ENCODE measurements around the gene COL12A1. TPM values are rescaled to one million over a fixed set of nuclear protein-coding genes. Genes with fewer than 3 reads are reported as not detected.

The COL12A1 gene
- total RNA-seq, 3 donors from 2014 or later (not counting 1 experiment from before 2014, with no cell fraction given): 0.25 TPM; not detected in 2

GRCh38 chr6:75128878-75129570 is 76.8 kb downstream of the COL12A1 start:
- H3K36me3 Mint-ChIP-seq: no peaks in the 10 kb centered on the region
- ATAC-seq: no peak
- H3K27ac Mint-ChIP-seq: no peak overlapping the region
- Histone ChIP-seq H3K27ac (ENCODE audit: low read length) (no peak overlapping the region), H3K4me1 (ENCODE audit: control insufficient read depth, insufficient read depth, low read length) (no peaks in the 10 kb centered on the region), H3K9me3 (ENCODE audit: control insufficient read depth, insufficient read depth, low read length) (no peaks in the 10 kb centered on the region), H3K36me3 (ENCODE audit: control insufficient read depth, insufficient read depth, low read length) (no peaks in the 10 kb centered on the region), H3K27me3 (ENCODE audit: control insufficient read depth, insufficient read depth, low read length) (no peaks in the 10 kb centered on the region), H3K4me3 (ENCODE audit: low read length) (no peak overlapping the region)
- intact Hi-C loops (cut with micrococcal nuclease): no loop called here
- no peaks in the 10 kb centered on the region for H3K4me1 Mint-ChIP-seq
- 82% methylated on average over 1 of the region's 3 CpGs for whole genome bisulfite sequencing (ENCODE audit: insufficient coverage)
- H3K9me3 Mint-ChIP-seq: peaks cover 0 to 3% of the 10 kb centered on the region in 2 donors
- no peak overlapping the region for H3K4me3 Mint-ChIP-seq
- no peak for DNase-seq
- no peak for TF ChIP-seq CTCF (IDR thresholded peaks at IDR 0.05)
- no peaks in the 10 kb centered on the region for H3K27me3 Mint-ChIP-seq (ENCODE audit: low read depth in 2 of 2)

GRCh38 chr6:75126518-75126917 is 79.3 kb downstream of the COL12A1 start:
- Histone ChIP-seq H3K27me3 (ENCODE audit: control insufficient read depth, insufficient read depth, low read length) (no peaks in the 10 kb centered on the region), H3K27ac (ENCODE audit: low read length) (no peak overlapping the region), H3K4me1 (ENCODE audit: control insufficient read depth, insufficient read depth, low read length) (no peaks in the 10 kb centered on the region), H3K36me3 (ENCODE audit: control insufficient read depth, insufficient read depth, low read length) (no peaks in the 10 kb centered on the region), H3K9me3 (ENCODE audit: control insufficient read depth, insufficient read depth, low read length) (no peaks in the 10 kb centered on the region), H3K4me3 (ENCODE audit: low read length) (no peak overlapping the region)
- DNase-seq: no peak
- intact Hi-C loops (cut with micrococcal nuclease): no loop called here
- Mint-ChIP-seq H3K4me1 (no peaks in the 10 kb centered on the region), H3K27ac (no peak overlapping the region), H3K9me3 (peaks cover 0 to 3% of the 10 kb centered on the region in 2 donors), H3K4me3 (no peak overlapping the region), H3K27me3 (ENCODE audit: low read depth in 2 of 2) (no peaks in the 10 kb centered on the region), H3K36me3 (no peaks in the 10 kb centered on the region)
- 86% methylated on average over 2 of the region's 2 CpGs for WGBS (ENCODE audit: insufficient coverage)
- TF ChIP-seq CTCF (IDR thresholded peaks at IDR 0.05): no peak
- ATAC-seq: no peak

- Mint-ChIP-seq H3K9me3 (peaks cover 0 to 3% of the 10 kb centered on the region in 2 donors), H3K4me1 (no peaks in the 10 kb centered on the region), H3K27ac (no peak overlapping the region), H3K36me3 (no peaks in the 10 kb centered on the region), H3K4me3 (no peak overlapping the region), H3K27me3 (ENCODE audit: low read depth in 2 of 2) (no peaks in the 10 kb centered on the region)
- no peak for ATAC-seq
- H3K9me3 ChIP-seq (ENCODE audit: control insufficient read depth, insufficient read depth, low read length): no peaks in the 10 kb centered on the region
- DNase-seq: no peak
- WGBS (ENCODE audit: insufficient coverage): no CpG with 5 or more reads among the region's 2 CpGs
- H3K4me1 ChIP-seq (ENCODE audit: control insufficient read depth, insufficient read depth, low read length): no peaks in the 10 kb centered on the region
- TF ChIP-seq CTCF (IDR thresholded peaks at IDR 0.05): no peak
- H3K27ac ChIP-seq (ENCODE audit: low read length): no peak overlapping the region
- no peaks in the 10 kb centered on the region for H3K36me3 ChIP-seq (ENCODE audit: control insufficient read depth, insufficient read depth, low read length)
- H3K4me3 ChIP-seq (ENCODE audit: low read length): no peak overlapping the region
- no peaks in the 10 kb centered on the region for H3K27me3 ChIP-seq (ENCODE audit: control insufficient read depth, insufficient read depth, low read length)
- intact Hi-C loops (cut with micrococcal nuclease): no loop called here
These were observed 80.9 kb downstream of the COL12A1 start for GRCh38 chr6:75124983-75125382.

GRCh38 chr6:75124085-75124484 is 81.8 kb downstream of the COL12A1 start:
- no peak for TF ChIP-seq CTCF (IDR thresholded peaks at IDR 0.05)
- H3K36me3 Mint-ChIP-seq: no peaks in the 10 kb centered on the region
- Histone ChIP-seq H3K4me1 (ENCODE audit: control insufficient read depth, insufficient read depth, low read length) (no peaks in the 10 kb centered on the region), H3K27me3 (ENCODE audit: control insufficient read depth, insufficient read depth, low read length) (no peaks in the 10 kb centered on the region), H3K9me3 (ENCODE audit: control insufficient read depth, insufficient read depth, low read length) (no peaks in the 10 kb centered on the region), H3K27ac (ENCODE audit: low read length) (no peak overlapping the region), H3K4me3 (ENCODE audit: low read length) (no peak overlapping the region), H3K36me3 (ENCODE audit: control insufficient read depth, insufficient read depth, low read length) (no peaks in the 10 kb centered on the region)
- ATAC-seq: no peak
- DNase-seq: no peak
- no peaks in the 10 kb centered on the region for H3K27me3 Mint-ChIP-seq (ENCODE audit: low read depth in 2 of 2)
- H3K27ac Mint-ChIP-seq: no peak overlapping the region
- no peak overlapping the region for H3K4me3 Mint-ChIP-seq
- intact Hi-C loops (cut with micrococcal nuclease): no loop called here
- whole genome bisulfite sequencing (ENCODE audit: insufficient coverage): no CpG with 5 or more reads among the region's 2 CpGs
- peaks cover 0 to 3% of the 10 kb centered on the region in 2 donors for H3K9me3 Mint-ChIP-seq
- no peaks in the 10 kb centered on the region for H3K4me1 Mint-ChIP-seq
